ENCODE results near the gene CAMK1G.

CAMK1G gene

GRCh38 chr1:209635850-209636249 is 52.3 kb downstream of the CAMK1G start:
- DNase-seq (ENCODE audit: low read depth) = no peak

- DNase-seq (ENCODE audit: low read depth) = no peak
Observed at GRCh38 chr1:209641832-209642172, 58.3 kb downstream of the CAMK1G start.

- no peak for DNase-seq (ENCODE audit: low read depth)
Observed at GRCh38 chr1:209642816-209643215, 59.3 kb downstream of the CAMK1G start.

GRCh38 chr1:209643285-209644020 is 59.9 kb downstream of the CAMK1G start:
- no peak for DNase-seq (ENCODE audit: low read depth)

- no peak for DNase-seq (ENCODE audit: low read depth)
Observed at GRCh38 chr1:209645574-209646452, 62.3 kb downstream of the CAMK1G start.

GRCh38 chr1:209646558-209646957 is 63.0 kb downstream of the CAMK1G start:
- DNase-seq (ENCODE audit: low read depth) = no peak

- no peak for DNase-seq (ENCODE audit: low read depth)
Observed at GRCh38 chr1:209647156-209647555, 63.6 kb downstream of the CAMK1G start.

DNA sequence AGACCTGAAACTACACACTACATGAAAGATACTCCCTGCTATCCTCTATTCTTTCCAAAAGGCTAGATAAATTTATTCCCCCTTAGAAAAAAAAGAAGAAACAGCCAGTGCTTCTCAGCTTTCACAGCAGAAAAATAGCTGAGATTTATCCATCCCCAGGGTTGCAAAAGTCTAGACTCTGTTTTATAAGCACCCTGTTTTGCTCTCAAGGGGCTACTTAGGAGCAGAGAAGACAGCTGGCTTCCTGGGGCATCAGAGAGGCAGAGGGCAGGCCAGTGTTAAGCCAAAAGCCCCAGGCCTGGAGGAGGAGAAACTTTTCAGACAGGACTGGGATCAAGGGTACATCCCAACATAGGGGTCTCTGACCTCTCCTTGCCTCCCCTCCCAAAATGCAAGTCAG is 64.8 kb downstream of the CAMK1G start:
- DNase-seq (ENCODE audit: low read depth) = no peak

- no peak for DNase-seq (ENCODE audit: low read depth)
Observed at GRCh38 chr1:209648931-209649776, 65.6 kb downstream of the CAMK1G start.

GRCh38 chr1:209650454-209650853 is 66.9 kb downstream of the CAMK1G start:
- no peak for DNase-seq (ENCODE audit: low read depth)

DNA sequence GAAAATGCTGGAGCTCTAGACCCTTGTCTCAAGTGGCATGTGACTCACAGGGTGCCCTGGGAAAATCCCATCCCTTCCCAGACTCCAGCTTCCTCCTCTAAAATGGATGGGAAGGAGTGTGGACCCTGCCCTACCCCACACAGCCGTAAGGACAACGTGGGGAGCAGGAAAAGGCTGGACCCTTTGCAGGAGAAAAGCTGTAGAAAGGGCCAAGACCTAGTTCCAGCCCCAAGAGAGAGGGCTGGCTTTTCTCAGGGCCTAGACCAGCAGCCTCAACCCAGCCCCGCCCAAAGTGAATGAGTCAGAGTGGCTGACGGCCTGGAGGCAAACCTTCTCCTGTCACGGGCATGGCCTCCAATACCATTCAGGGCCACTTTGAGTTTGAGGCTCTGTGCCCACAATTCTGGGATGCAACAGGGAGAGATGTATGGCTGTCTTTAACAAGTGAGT is 67.6 kb downstream of the CAMK1G start:
- DNase-seq (ENCODE audit: low read depth) = no peak

DNA sequence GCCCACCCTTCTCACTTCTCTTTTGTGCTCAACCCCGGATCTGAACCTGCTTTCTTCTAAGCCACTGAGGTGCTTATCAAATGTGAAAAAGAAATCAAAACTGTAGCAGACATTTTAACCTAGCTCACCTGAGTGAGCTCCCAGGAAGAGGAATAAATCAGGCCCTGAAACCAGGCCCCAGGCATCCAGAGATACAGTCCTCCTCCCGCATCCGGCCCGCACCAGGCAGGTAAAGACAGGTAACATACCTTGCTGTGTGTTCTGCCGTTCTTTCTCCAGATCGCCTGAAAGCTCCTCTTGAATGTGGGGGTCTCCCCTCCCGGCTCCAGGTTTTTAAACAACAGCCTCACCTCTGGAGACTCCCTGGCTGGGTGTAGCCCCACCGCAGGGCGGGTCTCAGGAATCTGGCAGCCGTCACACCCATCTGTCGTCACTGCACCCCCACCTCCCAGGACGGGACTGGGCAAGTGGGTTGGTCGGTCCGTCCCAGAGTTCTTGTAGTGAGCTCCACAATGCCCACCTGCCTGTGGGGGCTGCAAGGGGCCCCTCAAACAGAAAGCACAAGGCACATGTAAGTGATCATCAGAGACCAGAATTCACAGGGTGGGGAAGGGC is 68.7 kb downstream of the CAMK1G start, which contains the start of gene LAMB3:
Gene LAMB3 (minus strand): TSS at position 305 of the 615 bp plus-strand sequence. CDS start 1,481 bp downstream, outside the sequence.
- DNase-seq (ENCODE audit: low read depth) = no peak

- DNase-seq (ENCODE audit: low read depth) = no peak
Observed at GRCh38 chr1:209652873-209653401, 69.4 kb downstream of the CAMK1G start.

DNA sequence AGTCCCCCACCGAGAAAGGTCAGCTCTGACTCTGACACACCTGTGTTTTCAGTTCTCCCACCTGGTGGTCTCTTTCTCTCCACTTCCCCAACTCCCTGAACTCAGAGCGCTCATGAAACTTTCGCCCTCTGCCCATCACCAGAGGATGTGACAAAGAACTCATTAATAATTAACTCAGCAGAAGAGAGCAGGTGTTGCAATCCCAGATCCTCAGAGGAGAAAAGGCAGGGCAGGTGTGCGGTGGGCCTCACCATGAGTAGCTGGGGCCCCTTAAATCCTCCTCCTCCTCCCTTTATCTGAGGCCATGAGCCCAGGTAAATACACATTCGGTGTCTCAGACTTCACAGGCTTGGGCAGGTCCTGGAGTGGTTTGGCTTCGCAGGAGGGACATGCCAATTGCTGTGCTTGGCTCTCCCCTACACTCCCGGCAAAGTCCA is 70.4 kb downstream of the CAMK1G start:
- no peak for DNase-seq (ENCODE audit: low read depth)

- DNase-seq (ENCODE audit: low read depth) = no peak
Observed at GRCh38 chr1:209655411-209656231, 72.1 kb downstream of the CAMK1G start.

DNA sequence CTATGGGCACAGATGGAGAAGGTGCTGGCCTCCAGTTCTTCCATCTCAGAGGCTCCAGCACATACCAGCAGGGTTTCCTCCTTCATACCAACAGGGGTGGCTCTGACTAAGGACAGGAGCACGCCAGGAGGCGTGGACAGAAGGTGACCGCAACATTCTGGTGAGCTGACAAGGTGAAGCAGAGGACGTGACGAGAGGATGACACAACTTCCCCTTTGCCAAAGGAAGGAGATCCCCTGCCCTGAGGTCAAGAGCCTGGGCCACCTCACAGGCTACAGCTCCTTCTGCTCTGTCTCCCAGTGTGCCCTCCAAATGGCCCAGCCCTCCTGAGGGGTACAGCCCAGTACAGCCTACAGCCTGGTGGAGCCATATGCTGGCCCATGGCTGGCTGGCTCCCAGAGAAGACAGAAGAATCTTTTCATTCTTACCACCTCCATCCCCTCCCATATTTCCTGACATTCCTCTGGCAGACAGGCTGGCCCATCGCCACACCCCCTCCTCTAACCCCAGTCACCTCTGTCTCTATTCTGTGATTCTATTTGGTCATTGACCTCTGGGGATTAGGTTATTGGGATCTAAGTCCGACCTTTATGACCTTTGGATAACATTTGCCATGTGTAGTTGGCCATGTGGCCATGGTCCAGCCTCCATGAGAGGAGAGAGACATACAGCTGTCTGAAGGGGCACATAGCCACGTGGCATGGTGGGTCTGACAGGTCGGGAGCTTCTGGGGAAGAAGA is 73.8 kb downstream of the CAMK1G start:
- DNase-seq (ENCODE audit: low read depth) = no peak

DNA sequence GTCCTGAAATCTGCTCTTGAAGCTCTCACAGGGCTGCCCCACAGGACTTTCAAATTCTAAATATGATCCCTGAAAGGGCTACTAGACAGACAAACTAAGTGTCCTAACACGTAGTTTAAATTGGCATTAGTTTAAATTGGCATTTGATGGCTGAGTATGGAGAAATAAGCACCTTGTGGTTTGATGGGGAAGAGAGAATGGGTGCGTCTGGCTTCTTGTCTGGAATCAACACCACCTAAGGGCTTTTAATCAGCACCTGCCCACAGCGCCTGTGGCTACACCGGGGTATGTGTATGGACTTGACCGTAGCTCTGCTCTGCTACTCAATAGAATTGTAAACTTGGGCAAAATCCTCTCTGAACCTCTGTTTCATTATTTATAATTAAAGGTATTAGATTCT is 74.4 kb downstream of the CAMK1G start:
- DNase-seq (ENCODE audit: low read depth) = no peak

- DNase-seq (ENCODE audit: low read depth) = no peak
Observed at GRCh38 chr1:209659909-209660308, 76.4 kb downstream of the CAMK1G start.

DNA sequence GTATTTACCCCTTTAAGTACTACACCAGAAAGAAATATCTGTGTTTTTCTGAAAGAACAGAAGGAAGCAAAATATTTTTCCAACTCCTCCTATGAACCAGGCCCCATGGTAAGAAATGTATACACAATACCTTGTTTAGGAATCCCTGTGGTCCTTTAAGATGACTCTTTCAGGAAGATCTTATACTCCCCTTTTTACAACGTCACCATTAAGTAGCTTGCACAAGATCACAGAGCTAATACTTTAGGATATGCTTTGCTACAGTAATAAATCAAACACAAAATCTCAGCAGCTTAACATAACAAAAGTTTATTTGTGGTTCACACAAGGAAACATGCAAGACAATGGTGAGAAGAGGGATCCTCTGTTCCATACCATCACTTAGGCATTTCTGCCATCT is 77.6 kb downstream of the CAMK1G start:
- no peak for DNase-seq (ENCODE audit: low read depth)

DNA sequence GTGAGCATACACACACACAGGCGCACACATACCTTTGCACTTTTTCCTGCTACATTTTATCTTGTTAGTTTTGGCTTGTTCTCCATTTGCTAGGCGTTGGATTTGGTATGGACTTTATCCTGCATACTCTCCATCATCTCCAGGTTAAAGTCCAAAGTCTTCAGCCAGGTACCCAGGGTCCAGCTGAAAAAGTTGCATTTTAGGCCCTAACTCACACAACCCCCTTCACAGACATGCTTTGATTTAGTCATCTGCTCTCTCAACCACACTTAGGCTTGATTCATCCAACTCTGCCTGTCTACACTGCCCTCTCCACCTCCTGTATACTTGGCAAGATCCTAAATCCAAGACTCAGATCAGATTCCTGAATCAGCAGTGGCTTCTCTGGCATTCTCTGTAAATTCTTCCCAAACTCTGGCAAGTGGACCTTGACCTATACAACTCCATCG is 79.4 kb downstream of the CAMK1G start:
- no peak for DNase-seq (ENCODE audit: low read depth)
